Measurements from ENCODE around the gene FAM114A1. TPM values are rescaled to one million over a fixed set of nuclear protein-coding genes. Genes with fewer than 3 reads are reported as not detected.
"Not testable (repeated sequence)": the region's sequence is repeated elsewhere in the genome, so short reads cannot be mapped to it uniquely, and the experiment has no call there.

Gene FAM114A1
- total RNA-seq, 2 donors from 2014 or later = 0.35 to 1.5 TPM

DNA sequence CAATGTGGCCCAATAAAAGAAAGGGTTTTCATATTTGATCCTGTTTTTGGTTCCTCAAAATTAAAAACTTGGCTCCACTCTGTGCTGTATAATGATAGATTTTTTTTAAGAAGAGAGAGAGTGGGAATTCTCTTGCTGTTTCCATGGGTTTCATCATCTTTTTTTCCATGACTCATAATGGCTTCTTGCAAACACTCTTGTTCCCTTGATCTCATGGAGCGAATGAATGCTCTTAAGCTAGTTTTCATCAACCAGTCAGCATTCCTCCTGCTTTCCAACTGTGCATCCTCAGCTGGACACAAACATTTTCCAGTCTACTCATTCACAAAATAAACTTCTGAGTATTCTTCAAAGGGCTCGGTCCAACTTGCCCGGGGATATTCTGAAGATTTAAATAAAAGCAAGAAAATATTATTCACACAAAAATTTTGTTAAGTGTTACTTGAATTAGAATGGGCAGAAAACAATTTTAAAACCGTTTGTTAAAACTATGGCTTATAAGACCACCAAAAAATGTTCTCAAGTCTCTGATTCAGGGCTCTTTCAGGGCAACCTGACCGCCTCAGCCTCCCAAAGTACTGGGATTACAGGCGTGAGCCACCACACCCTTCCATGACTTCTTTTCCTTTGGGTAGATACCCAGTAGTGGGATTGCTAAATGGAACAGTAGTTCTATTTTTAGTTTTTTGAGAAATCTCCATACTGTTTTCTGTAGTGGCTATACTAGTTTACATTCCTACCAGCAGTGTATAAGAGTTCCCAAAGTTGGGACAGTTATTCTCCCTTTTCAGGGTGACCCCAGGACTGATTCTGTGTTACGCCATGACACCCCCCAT is 99.9 kb downstream of the FAM114A1 start:
- H3K4me1 Mint-ChIP-seq = peaks cover 6% of the 10 kb centered on the region
- peak overlapping the region; percentile 84 for H3K27ac Mint-ChIP-seq
- no peaks in the 10 kb centered on the region for H3K27me3 Mint-ChIP-seq
- ATAC-seq (replicated peaks) = peak; percentile 39
- peaks cover 78% of the 10 kb centered on the region for H3K36me3 Mint-ChIP-seq (ENCODE audit: low read depth)
- H3K4me3 Mint-ChIP-seq = no peak overlapping the region
- H3K9me3 Mint-ChIP-seq = no peaks in the 10 kb centered on the region

- Mint-ChIP-seq H3K27ac (peak overlapping the region; percentile 84), H3K36me3 (ENCODE audit: low read depth) (peaks cover 78% of the 10 kb centered on the region), H3K4me3 (no peak overlapping the region), H3K4me1 (peaks cover under 1% of the 10 kb centered on the region), H3K27me3 (no peaks in the 10 kb centered on the region), H3K9me3 (no peaks in the 10 kb centered on the region)
- no peak for ATAC-seq (replicated peaks)
Measured at GRCh38 chr4:38968668-38969067, 101.1 kb downstream of the FAM114A1 start.

DNA sequence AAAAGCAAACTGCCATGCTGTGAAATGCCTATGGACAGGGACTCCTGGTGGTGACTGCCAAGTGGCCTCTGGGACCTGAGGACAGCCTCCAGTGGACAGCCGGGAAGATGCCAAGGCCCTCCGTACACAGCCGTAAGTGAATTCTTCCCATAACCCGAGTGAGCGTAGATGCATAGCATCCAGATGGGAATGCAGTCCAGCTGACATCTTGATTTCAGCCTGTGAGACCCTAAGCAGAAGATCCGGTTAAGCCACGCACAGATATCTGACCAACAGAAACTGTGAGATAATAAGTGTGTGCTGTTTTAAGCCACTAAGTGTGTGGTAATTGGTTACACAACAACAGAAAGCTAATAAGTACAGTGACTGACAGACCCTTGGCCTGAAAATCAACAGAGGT is 108.7 kb downstream of the FAM114A1 start:
- H3K4me1 Mint-ChIP-seq = peaks cover 10% of the 10 kb centered on the region
- no peaks in the 10 kb centered on the region for H3K27me3 Mint-ChIP-seq
- no peaks in the 10 kb centered on the region for H3K9me3 Mint-ChIP-seq
- H3K36me3 Mint-ChIP-seq (ENCODE audit: low read depth) = peaks cover 48% of the 10 kb centered on the region
- H3K4me3 Mint-ChIP-seq = no peak overlapping the region
- ATAC-seq (replicated peaks) = no peak
- H3K27ac Mint-ChIP-seq = no peak overlapping the region

- no peaks in the 10 kb centered on the region for H3K27me3 Mint-ChIP-seq
- H3K36me3 Mint-ChIP-seq (ENCODE audit: low read depth) = peaks cover 64% of the 10 kb centered on the region
- no peak for ATAC-seq (replicated peaks)
- H3K9me3 Mint-ChIP-seq = no peaks in the 10 kb centered on the region
- H3K27ac Mint-ChIP-seq = no peak overlapping the region
- H3K4me3 Mint-ChIP-seq = no peak overlapping the region
- H3K4me1 Mint-ChIP-seq = peaks cover 34% of the 10 kb centered on the region
Measured at GRCh38 chr4:38979081-38979480, 111.5 kb downstream of the FAM114A1 start.

- Mint-ChIP-seq H3K27ac (peak overlapping the region; percentile 65), H3K9me3 (no peaks in the 10 kb centered on the region), H3K36me3 (ENCODE audit: low read depth) (peaks cover 70% of the 10 kb centered on the region), H3K27me3 (no peaks in the 10 kb centered on the region), H3K4me3 (no peak overlapping the region), H3K4me1 (peaks cover 40% of the 10 kb centered on the region)
- no peak for ATAC-seq (replicated peaks)
Measured at GRCh38 chr4:38979511-38980230, 112.1 kb downstream of the FAM114A1 start.

DNA sequence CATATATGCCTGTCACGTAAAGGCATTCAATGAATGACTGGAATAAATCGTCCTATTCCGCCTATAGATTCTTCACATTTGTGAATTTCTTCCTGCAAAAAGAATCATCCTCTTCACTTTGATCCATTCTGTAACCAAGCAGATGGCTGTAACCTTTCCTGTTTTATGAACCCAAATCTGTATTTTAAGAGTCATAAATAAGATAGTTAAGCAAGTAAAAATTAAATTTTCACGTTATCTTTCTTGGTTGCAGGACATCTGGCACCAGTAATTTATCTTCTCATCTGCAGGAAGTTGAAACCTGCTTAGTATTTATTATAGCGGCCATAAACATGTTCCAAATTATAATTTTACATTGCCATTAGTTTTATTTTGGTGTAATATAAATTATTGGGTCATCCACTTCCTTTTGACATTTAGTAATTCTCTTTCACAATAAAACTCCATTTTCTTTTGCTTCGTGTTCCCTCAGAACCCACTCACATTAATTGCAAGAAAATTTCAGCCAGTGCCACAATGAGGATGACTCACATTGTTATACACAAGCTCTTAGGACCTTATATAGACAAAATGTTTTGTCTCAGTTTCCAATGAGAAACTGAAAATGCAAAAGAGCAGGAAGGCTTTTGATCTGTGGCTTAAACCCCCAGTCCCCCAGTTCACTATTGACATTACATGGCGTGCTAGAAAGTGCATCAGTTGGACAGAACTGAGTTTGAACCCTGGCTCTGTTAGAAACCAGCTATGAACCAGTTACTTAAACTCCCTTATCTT is 113.5 kb downstream of the FAM114A1 start:
- H3K9me3 Mint-ChIP-seq = no peaks in the 10 kb centered on the region
- H3K4me3 Mint-ChIP-seq = peak overlapping the region; percentile 72
- peak overlapping the region; percentile 65 for H3K27ac Mint-ChIP-seq
- no peaks in the 10 kb centered on the region for H3K27me3 Mint-ChIP-seq
- H3K4me1 Mint-ChIP-seq = peaks cover 44% of the 10 kb centered on the region
- H3K36me3 Mint-ChIP-seq (ENCODE audit: low read depth) = peaks cover 75% of the 10 kb centered on the region
- ATAC-seq (replicated peaks) = peak; percentile 78

GRCh38 chr4:38982361-38983095 is 114.9 kb downstream of the FAM114A1 start:
- peak overlapping the region; percentile 83 for H3K27ac Mint-ChIP-seq
- H3K9me3 Mint-ChIP-seq = no peaks in the 10 kb centered on the region
- H3K36me3 Mint-ChIP-seq (ENCODE audit: low read depth) = peaks cover 82% of the 10 kb centered on the region
- peak overlapping the region; percentile 72 for H3K4me3 Mint-ChIP-seq
- H3K4me1 Mint-ChIP-seq = peaks cover 52% of the 10 kb centered on the region
- H3K27me3 Mint-ChIP-seq = no peaks in the 10 kb centered on the region
- ATAC-seq (replicated peaks) = no peak

DNA sequence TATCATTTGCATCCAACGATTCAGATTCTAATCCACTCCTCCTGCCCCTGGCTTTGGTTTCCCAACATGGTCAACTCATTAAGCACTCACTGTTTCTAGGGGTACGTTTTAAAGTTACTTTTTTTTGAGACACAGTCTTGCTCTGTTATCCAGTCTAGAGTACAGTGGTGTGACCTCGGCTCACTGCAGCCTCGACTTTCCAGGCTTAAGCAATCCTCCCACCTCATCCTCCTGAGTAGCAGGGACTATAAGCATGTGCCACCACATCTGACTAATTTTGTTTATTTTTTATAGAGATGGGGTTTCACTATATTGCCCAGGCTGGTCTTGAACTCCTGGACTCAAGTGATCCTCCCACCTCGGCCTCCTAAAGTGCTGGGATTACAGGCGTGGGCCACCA is 115.7 kb downstream of the FAM114A1 start:
- H3K4me3 Mint-ChIP-seq = peak overlapping the region; percentile 72
- H3K4me1 Mint-ChIP-seq = peaks cover 58% of the 10 kb centered on the region
- no peaks in the 10 kb centered on the region for H3K9me3 Mint-ChIP-seq
- H3K27me3 Mint-ChIP-seq = no peaks in the 10 kb centered on the region
- H3K36me3 Mint-ChIP-seq (ENCODE audit: low read depth) = peaks cover 89% of the 10 kb centered on the region
- H3K27ac Mint-ChIP-seq = peak overlapping the region; percentile 83
- ATAC-seq (replicated peaks) = no peak

GRCh38 chr4:38983787-38984598 is 116.4 kb downstream of the FAM114A1 start:
- peak overlapping the region; percentile 83 for H3K27ac Mint-ChIP-seq
- H3K4me3 Mint-ChIP-seq = peak overlapping the region; percentile 72
- H3K27me3 Mint-ChIP-seq = no peaks in the 10 kb centered on the region
- ATAC-seq (replicated peaks) = peak; percentile 61
- peaks cover 89% of the 10 kb centered on the region for H3K36me3 Mint-ChIP-seq (ENCODE audit: low read depth)
- no peaks in the 10 kb centered on the region for H3K9me3 Mint-ChIP-seq
- H3K4me1 Mint-ChIP-seq = peaks cover 63% of the 10 kb centered on the region

- H3K27ac Mint-ChIP-seq = peak overlapping the region; percentile 84
- peaks cover 64% of the 10 kb centered on the region for H3K4me1 Mint-ChIP-seq
- no peaks in the 10 kb centered on the region for H3K9me3 Mint-ChIP-seq
- H3K27me3 Mint-ChIP-seq = no peaks in the 10 kb centered on the region
- peaks cover 85% of the 10 kb centered on the region for H3K36me3 Mint-ChIP-seq (ENCODE audit: low read depth)
- H3K4me3 Mint-ChIP-seq = peak overlapping the region; percentile 72
- ATAC-seq (replicated peaks) = no peak
Measured at GRCh38 chr4:38985410-38986100, 117.9 kb downstream of the FAM114A1 start.

DNA sequence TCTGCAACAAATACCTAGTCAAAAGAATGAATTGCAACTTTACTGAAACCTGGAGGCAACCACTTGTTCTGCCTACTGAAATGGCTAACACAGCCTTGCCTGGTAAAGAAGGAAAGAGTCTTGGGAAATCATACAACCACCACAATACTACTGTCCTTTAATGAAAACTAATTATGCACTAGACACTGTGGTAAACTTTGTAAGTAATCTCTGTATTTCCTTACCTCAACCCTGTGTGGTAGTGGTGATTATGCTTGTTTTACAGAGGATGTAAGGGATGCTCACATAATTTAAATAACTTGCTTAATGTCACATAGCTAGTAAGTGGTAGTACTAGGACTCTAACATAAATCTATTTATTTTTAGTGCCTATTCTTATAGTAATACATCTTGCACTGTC is 119.9 kb downstream of the FAM114A1 start:
- H3K4me3 Mint-ChIP-seq = peak overlapping the region; percentile 35
- ATAC-seq (replicated peaks) = peak; percentile 58
- H3K27ac Mint-ChIP-seq = peak overlapping the region; percentile 74
- peaks cover 50% of the 10 kb centered on the region for H3K4me1 Mint-ChIP-seq
- H3K9me3 Mint-ChIP-seq = no peaks in the 10 kb centered on the region
- H3K36me3 Mint-ChIP-seq (ENCODE audit: low read depth) = peaks cover 83% of the 10 kb centered on the region
- H3K27me3 Mint-ChIP-seq = no peaks in the 10 kb centered on the region

- H3K4me3 Mint-ChIP-seq = peak overlapping the region; percentile 35
- peak overlapping the region; percentile 74 for H3K27ac Mint-ChIP-seq
- not testable (repeated sequence) for H3K9me3 Mint-ChIP-seq; H3K27me3 Mint-ChIP-seq; ATAC-seq (replicated peaks)
- H3K4me1 Mint-ChIP-seq = peaks cover 44% of the 10 kb centered on the region
- H3K36me3 Mint-ChIP-seq (ENCODE audit: low read depth) = peaks cover 81% of the 10 kb centered on the region
Measured at GRCh38 chr4:38988353-38988752, 120.7 kb downstream of the FAM114A1 start.

GRCh38 chr4:38989487-38989886 is 121.9 kb downstream of the FAM114A1 start:
- Mint-ChIP-seq H3K4me1 (peaks cover 39% of the 10 kb centered on the region), H3K36me3 (ENCODE audit: low read depth) (peaks cover 81% of the 10 kb centered on the region)
- ATAC-seq (replicated peaks) = no peak

More at GRCh38 chr4:38989487-38989886, 121.9 kb downstream of the FAM114A1 start:
- Mint-ChIP-seq H3K4me3 (no peak overlapping the region), H3K27ac (peak overlapping the region; percentile 74), H3K27me3 (no peaks in the 10 kb centered on the region), H3K9me3 (no peaks in the 10 kb centered on the region)
